COR-L47 (cell line): Measurements from ENCODE around the gene ERFL.

Experiments
- DNase-seq: peaks from one replicate; lab custom pipeline; 2025; lab: John Stamatoyannopoulos, UW

ERFL gene

GRCh38 chr19:41896581-41896942 is 31.7 kb downstream of the ERFL start:
- no peak for DNase-seq

GRCh38 chr19:41895745-41896580 is 32.3 kb downstream of the ERFL start:
- DNase-seq: no peak

GRCh38 chr19:41894350-41894749 is 33.9 kb downstream of the ERFL start:
- DNase-seq: no peak

GRCh38 chr19:41893899-41894298 is 34.4 kb downstream of the ERFL start:
- no peak for DNase-seq

GRCh38 chr19:41892173-41892902 is 35.9 kb downstream of the ERFL start:
- DNase-seq: no peak

GRCh38 chr19:41890936-41891335 is 37.3 kb downstream of the ERFL start:
- DNase-seq: no peak

- no peak for DNase-seq
Observed at GRCh38 chr19:41889896-41890295, 38.4 kb downstream of the ERFL start.

GRCh38 chr19:41888926-41889325 is 39.3 kb downstream of the ERFL start:
- DNase-seq: no peak

- DNase-seq: no peak
Observed at GRCh38 chr19:41887711-41888382, 40.4 kb downstream of the ERFL start.

- no peak for DNase-seq
Observed at GRCh38 chr19:41886761-41887710, 41.2 kb downstream of the ERFL start.

- DNase-seq: peak; percentile 96
Observed at GRCh38 chr19:41883821-41884733, 44.2 kb downstream of the ERFL start.

- DNase-seq: no peak
Observed at GRCh38 chr19:41883463-41883820, 44.8 kb downstream of the ERFL start.

- DNase-seq: peak; percentile 45
Observed at GRCh38 chr19:41882568-41883462, 45.4 kb downstream of the ERFL start, which contains the start of gene ARHGEF1. Gene ARHGEF1 (plus strand): TSS chr19:41883184. CDS start chr19:41888083, 4,899 bp downstream.

- DNase-seq: no peak
Observed at GRCh38 chr19:41880329-41880708, 47.9 kb downstream of the ERFL start.

- no peak for DNase-seq
Observed at GRCh38 chr19:41879670-41880328, 48.5 kb downstream of the ERFL start.

GRCh38 chr19:41879080-41879479 is 49.2 kb downstream of the ERFL start:
- DNase-seq: no peak

- DNase-seq: no peak
Observed at GRCh38 chr19:41877916-41878905, 50.0 kb downstream of the ERFL start.
